ENCODE data around the gene RPS23. TPM values are rescaled to one million over a fixed set of nuclear protein-coding genes. Genes with fewer than 3 reads are reported as not detected.

RPS23 gene
- total RNA-seq, 2 donors from 2014 or later = 1,150 to 1,282 TPM

- ATAC-seq (no peak), DNase-seq (ENCODE audit: low spot score) (no peak)
- Mint-ChIP-seq H3K4me3 (no peak overlapping the region), H3K36me3 (no peaks in the 10 kb centered on the region), H3K27me3 (no peaks in the 10 kb centered on the region), H3K4me1 (ENCODE audit: low read depth in 2 of 2) (no peaks in the 10 kb centered on the region), H3K9me3 (no peaks in the 10 kb centered on the region), H3K27ac (no peak overlapping the region)
Observed at GRCh38 chr5:82306151-82306550, 28.0 kb upstream of the RPS23 start.

DNA sequence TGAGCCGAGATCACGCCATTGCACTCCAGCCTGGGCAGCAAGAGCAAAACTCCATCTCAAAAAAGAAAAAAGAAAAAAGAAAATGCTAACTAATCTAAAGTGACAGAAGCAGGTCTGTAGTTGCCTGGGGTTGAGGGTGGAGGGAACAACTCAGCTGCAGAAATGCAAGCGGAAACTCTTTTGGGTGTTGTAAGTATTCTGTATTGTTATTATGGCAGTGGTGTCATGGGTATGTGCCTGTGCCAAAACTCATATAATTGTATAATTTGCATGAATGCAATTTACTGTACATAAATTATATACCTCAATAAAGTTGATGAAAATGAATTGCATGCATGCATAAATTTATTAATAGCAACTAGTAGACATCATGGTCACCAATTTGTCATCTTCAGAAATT lies 23.0 kb upstream of the RPS23 start:
- no peaks in the 10 kb centered on the region for H3K4me1 Mint-ChIP-seq (ENCODE audit: low read depth in 2 of 2)

GRCh38 chr5:82298668-82299067 lies 20.5 kb upstream of the RPS23 start:
- ATAC-seq (no peak), DNase-seq (ENCODE audit: low spot score) (no peak)
- Mint-ChIP-seq H3K27ac (no peak overlapping the region), H3K36me3 (no peaks in the 10 kb centered on the region), H3K4me1 (ENCODE audit: low read depth in 2 of 2) (no peaks in the 10 kb centered on the region), H3K27me3 (no peaks in the 10 kb centered on the region), H3K9me3 (no peaks in the 10 kb centered on the region), H3K4me3 (no peak overlapping the region)

More for the DNA sequence above, 23.0 kb upstream of the RPS23 start:
- no peak for ATAC-seq
- DNase-seq (ENCODE audit: low spot score) = no peak
- H3K27ac Mint-ChIP-seq = no peak overlapping the region
- no peaks in the 10 kb centered on the region for H3K27me3 Mint-ChIP-seq
- no peaks in the 10 kb centered on the region for H3K9me3 Mint-ChIP-seq
- no peak overlapping the region for H3K4me3 Mint-ChIP-seq
- no peaks in the 10 kb centered on the region for H3K36me3 Mint-ChIP-seq

DNA sequence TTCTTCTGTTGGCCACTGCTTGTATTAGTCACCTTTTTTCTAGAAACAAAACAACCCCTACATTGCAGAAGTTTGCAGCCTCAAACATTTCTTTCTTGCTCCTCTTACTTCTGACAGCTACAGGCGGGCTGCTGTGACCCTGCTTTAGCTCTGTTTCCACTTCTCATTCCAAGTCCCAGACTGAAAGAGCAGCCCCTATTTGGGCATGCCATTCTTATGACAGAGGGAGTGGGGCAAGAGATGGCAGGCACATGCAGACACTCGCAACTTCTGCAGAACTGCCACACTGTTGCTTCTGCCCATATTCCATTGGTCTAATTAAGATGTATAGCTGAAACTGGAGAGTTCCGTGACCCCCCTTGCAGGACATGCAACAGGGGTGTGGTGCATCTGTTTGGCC lies 19.6 kb upstream of the RPS23 start:
- H3K9me3 Mint-ChIP-seq = no peaks in the 10 kb centered on the region
- H3K36me3 Mint-ChIP-seq = no peaks in the 10 kb centered on the region
- no peaks in the 10 kb centered on the region for H3K4me1 Mint-ChIP-seq (ENCODE audit: low read depth in 2 of 2)
- no peak for DNase-seq (ENCODE audit: low spot score)
- no peaks in the 10 kb centered on the region for H3K27me3 Mint-ChIP-seq
- no peak overlapping the region for H3K27ac Mint-ChIP-seq
- ATAC-seq = no peak
- H3K4me3 Mint-ChIP-seq = no peak overlapping the region

- DNase-seq (ENCODE audit: low spot score) = no peak
Observed at GRCh38 chr5:82296929-82297328, 18.8 kb upstream of the RPS23 start.

DNA sequence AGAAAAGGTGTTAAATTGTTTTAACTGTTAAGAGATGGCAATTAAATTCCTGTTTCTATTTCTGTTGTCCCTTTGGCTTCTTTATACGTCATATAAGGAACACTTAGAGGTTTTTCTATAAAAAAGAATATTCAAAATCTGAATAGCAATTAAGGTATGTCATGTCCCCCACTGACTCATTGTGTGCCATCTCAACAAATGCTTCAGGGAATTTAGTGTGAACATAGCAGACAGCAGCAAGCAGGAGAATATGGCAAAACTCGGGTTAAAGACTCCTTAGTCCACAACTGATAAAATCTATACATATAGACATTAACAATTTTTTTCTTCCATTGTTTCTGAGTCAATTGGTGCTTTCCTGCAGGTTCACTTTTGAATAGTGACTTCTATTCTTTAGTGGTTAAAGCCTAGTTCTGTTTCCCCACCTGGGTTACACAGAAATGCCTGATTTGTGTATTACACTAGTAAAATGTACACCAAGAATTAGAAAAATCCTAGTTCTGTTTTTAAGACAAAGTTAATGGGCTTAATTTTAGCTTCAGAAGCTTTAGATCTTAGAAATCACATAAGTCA lies 17.9 kb upstream of the RPS23 start:
- no peak overlapping the region for H3K4me3 Mint-ChIP-seq
- no peaks in the 10 kb centered on the region for H3K4me1 Mint-ChIP-seq (ENCODE audit: low read depth in 2 of 2)
- H3K36me3 Mint-ChIP-seq = no peaks in the 10 kb centered on the region
- ATAC-seq (no peak), DNase-seq (ENCODE audit: low spot score) (no peak)
- no peaks in the 10 kb centered on the region for H3K27me3 Mint-ChIP-seq
- H3K27ac Mint-ChIP-seq = no peak overlapping the region
- no peaks in the 10 kb centered on the region for H3K9me3 Mint-ChIP-seq

More at GRCh38 chr5:82296929-82297328, 18.8 kb upstream of the RPS23 start:
- ATAC-seq = no peak
- H3K9me3 Mint-ChIP-seq = no peaks in the 10 kb centered on the region
- H3K27me3 Mint-ChIP-seq = no peaks in the 10 kb centered on the region
- H3K4me1 Mint-ChIP-seq (ENCODE audit: low read depth in 2 of 2) = no peaks in the 10 kb centered on the region
- H3K4me3 Mint-ChIP-seq = no peak overlapping the region
- no peak overlapping the region for H3K27ac Mint-ChIP-seq
- no peaks in the 10 kb centered on the region for H3K36me3 Mint-ChIP-seq

- H3K9me3 Mint-ChIP-seq = no peaks in the 10 kb centered on the region
- no peak for ATAC-seq
Observed at GRCh38 chr5:82295144-82295543, 17.0 kb upstream of the RPS23 start.

DNA sequence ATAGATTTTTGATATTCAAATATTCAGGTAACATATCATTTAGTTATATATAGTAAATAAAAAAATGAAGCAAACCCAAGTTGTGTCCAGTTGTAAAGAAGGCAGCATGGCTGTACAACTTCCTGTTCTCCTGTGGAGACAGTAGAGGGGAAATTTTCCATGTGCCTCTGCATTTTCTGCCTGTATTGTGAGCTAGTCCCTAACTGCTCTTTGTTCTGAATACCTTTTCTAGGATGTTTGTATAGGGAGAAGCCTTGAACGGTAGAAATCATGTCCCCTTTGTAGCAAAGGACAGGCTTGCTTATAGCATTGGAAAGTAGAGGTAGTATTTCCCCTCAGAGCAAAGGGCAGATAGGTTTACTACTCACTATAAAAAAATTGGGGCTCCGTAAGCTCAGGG lies 13.3 kb upstream of the RPS23 start:
- DNase-seq (ENCODE audit: low spot score) = no peak
- H3K27me3 Mint-ChIP-seq = no peaks in the 10 kb centered on the region
- H3K36me3 Mint-ChIP-seq = no peaks in the 10 kb centered on the region
- no peaks in the 10 kb centered on the region for H3K9me3 Mint-ChIP-seq
- no peaks in the 10 kb centered on the region for H3K4me1 Mint-ChIP-seq (ENCODE audit: low read depth in 2 of 2)
- ATAC-seq = no peak
- no peak overlapping the region for H3K4me3 Mint-ChIP-seq
- no peak overlapping the region for H3K27ac Mint-ChIP-seq

More at GRCh38 chr5:82295144-82295543, 17.0 kb upstream of the RPS23 start:
- Mint-ChIP-seq H3K27ac (no peak overlapping the region), H3K36me3 (no peaks in the 10 kb centered on the region), H3K27me3 (no peaks in the 10 kb centered on the region), H3K4me1 (ENCODE audit: low read depth in 2 of 2) (no peaks in the 10 kb centered on the region), H3K4me3 (no peak overlapping the region)
- no peak for DNase-seq (ENCODE audit: low spot score)

DNA sequence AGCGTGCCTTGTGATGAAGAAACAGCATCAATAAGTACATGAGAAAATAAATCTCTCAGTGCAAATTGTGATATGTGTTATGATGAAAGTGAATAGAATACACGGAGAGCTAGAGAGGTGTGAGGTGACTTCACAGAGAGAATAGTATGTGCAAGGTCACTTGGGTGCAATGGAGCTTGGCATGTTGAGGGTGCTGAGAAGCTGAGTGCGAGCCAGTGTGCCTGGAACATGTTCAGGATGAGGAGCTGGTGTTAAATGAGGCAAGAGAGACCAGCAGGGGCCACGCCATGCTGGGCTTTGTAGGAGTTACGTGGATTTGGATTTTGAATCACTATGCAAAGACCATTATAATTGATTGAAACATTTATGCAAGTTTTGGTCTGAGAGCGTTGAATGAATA lies 12.8 kb upstream of the RPS23 start:
- Mint-ChIP-seq H3K4me3 (no peak overlapping the region), H3K36me3 (no peaks in the 10 kb centered on the region), H3K27me3 (no peaks in the 10 kb centered on the region), H3K9me3 (no peaks in the 10 kb centered on the region), H3K4me1 (ENCODE audit: low read depth in 2 of 2) (no peaks in the 10 kb centered on the region), H3K27ac (no peak overlapping the region)
- DNase-seq (ENCODE audit: low spot score) (no peak), ATAC-seq (no peak)

DNA sequence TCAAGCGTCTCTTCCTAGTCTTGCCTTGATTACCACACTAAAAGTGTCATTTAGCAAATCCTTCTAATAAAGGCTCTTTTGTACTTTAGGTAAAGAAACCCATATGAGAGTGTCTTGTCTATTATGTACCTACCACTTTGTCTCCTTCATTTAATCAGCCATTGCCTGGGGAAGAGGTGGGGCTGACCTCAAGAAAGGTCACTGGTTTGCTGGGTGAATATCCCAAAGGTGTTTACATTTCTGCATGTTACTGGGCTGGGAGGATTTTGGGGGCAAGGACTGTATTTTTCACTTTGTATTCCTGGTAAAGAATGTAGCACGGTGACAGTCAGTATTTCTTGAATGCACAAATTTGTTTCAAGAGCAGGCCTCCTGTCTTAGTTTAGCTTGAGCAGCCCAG lies 11.9 kb upstream of the RPS23 start:
- no peaks in the 10 kb centered on the region for H3K9me3 Mint-ChIP-seq
- H3K36me3 Mint-ChIP-seq = no peaks in the 10 kb centered on the region
- H3K4me3 Mint-ChIP-seq = no peak overlapping the region
- H3K27ac Mint-ChIP-seq = no peak overlapping the region
- no peaks in the 10 kb centered on the region for H3K4me1 Mint-ChIP-seq (ENCODE audit: low read depth in 2 of 2)
- ATAC-seq = no peak
- no peaks in the 10 kb centered on the region for H3K27me3 Mint-ChIP-seq
- no peak for DNase-seq (ENCODE audit: low spot score)

DNA sequence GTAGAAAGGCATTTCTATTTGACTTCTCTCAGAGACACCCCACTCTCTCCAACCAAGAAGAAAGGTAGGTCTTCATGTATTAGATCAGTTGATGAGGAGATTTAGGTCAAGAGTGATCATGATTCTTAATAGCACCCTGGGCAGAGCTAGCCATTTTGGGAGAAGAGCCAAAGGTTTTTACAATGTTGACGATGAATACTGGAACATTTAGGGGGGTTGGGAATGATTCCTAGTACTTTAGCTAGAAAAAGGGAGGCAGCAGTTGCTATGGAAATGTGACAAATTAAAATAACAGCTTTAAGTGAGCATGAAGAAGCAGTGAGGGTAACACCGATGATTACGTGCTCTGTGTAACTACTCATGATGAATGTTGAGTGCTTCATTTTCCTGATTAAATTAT lies 9.5 kb upstream of the RPS23 start:
- Mint-ChIP-seq H3K27me3 (no peaks in the 10 kb centered on the region), H3K36me3 (no peaks in the 10 kb centered on the region), H3K9me3 (no peaks in the 10 kb centered on the region), H3K4me3 (no peak overlapping the region), H3K4me1 (ENCODE audit: low read depth in 2 of 2) (no peaks in the 10 kb centered on the region), H3K27ac (no peak overlapping the region)
- DNase-seq (ENCODE audit: low spot score) (no peak), ATAC-seq (no peak)

- Mint-ChIP-seq H3K27me3 (no peaks in the 10 kb centered on the region), H3K4me1 (ENCODE audit: low read depth in 2 of 2) (peaks cover 2 to 5% of the 10 kb centered on the region in 2 donors), H3K4me3 (no peak overlapping the region), H3K27ac (no peak overlapping the region), H3K9me3 (no peaks in the 10 kb centered on the region), H3K36me3 (no peaks in the 10 kb centered on the region)
- ATAC-seq (no peak), DNase-seq (ENCODE audit: low spot score) (no peak)
Observed at GRCh38 chr5:82285206-82285605, 7.1 kb upstream of the RPS23 start.

DNA sequence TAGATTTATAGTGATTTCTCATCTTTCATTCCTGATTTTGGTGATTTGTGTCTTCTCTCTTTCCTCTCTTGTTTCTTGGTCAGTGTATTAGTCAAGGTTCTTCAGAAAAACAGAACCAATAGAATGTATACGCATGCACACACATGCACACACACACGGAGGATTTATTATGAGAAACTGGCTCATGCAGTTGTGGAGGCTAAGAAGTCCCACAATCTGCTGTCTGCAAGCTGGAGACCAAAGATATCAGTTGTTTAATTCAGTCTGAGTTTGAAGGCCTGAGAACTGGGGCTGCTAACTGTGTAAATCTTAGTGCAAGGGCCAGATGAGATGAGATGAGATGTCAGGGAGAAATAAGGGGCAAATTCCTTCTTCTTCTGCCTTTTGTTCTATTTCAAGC lies 5.7 kb upstream of the RPS23 start:
- no peak overlapping the region for H3K4me3 Mint-ChIP-seq

DNA sequence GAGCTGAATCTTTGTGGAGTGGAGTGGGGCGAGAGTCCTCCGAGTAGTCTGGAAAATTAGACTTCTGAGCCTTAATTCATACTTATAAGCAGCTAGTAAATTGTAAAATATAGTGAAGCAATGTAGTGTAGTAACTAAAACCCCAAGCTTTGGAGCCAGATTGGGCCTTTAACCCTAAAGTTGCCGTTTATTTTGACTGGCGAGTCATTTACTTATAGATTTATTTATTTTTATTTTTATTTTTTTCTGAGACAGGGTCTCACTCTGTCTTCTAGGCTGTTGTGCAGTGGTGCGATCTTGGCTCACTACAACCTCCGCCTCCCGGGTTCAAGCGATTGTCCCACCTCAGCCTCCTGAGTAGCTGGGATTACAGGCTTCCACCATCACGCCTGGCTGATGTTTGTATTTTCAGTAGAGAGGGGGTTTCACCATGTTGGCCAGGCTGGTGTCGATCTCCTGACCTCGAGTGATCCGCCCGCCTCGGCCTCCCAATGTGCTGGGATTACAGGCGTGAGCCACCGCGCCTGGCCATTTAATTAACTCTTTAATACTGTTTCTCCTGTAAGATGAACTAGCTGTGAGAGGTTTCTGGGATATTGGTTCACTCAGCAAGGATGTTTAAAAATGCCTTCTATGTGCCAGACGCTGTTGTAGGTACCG lies 687 bp upstream of the RPS23 start:
- H3K36me3 Mint-ChIP-seq = peaks cover 31% of the 10 kb centered on the region

More for the DNA sequence above, 5.7 kb upstream of the RPS23 start:
- Mint-ChIP-seq H3K9me3 (no peaks in the 10 kb centered on the region), H3K27ac (no peak overlapping the region), H3K27me3 (no peaks in the 10 kb centered on the region), H3K4me1 (ENCODE audit: low read depth in 2 of 2) (peaks cover 6 to 14% of the 10 kb centered on the region in 2 donors), H3K36me3 (no peaks in the 10 kb centered on the region)
- no peak for DNase-seq (ENCODE audit: low spot score)
- no peak for ATAC-seq

GRCh38 chr5:82277613-82277986 lies 554 bp downstream of the RPS23 start:
- Mint-ChIP-seq H3K27me3 (no peaks in the 10 kb centered on the region), H3K9me3 (no peaks in the 10 kb centered on the region), H3K4me1 (ENCODE audit: low read depth in 2 of 2) (peaks cover 20 to 45% of the 10 kb centered on the region in 2 donors), H3K4me3 (peak overlapping the region; percentile 95), H3K36me3 (peaks cover 33% of the 10 kb centered on the region), H3K27ac (peak overlapping the region; percentile 95 to 98)
- ATAC-seq = no peak
- DNase-seq (ENCODE audit: low spot score) = no peak

More for the DNA sequence above, 687 bp upstream of the RPS23 start:
- Mint-ChIP-seq H3K9me3 (no peaks in the 10 kb centered on the region), H3K27me3 (no peaks in the 10 kb centered on the region), H3K27ac (peak overlapping the region; percentile 95 to 98), H3K4me3 (peak overlapping the region; percentile 95), H3K4me1 (ENCODE audit: low read depth in 2 of 2) (peaks cover 19 to 41% of the 10 kb centered on the region in 2 donors)
- ATAC-seq (no peak), DNase-seq (ENCODE audit: low spot score) (no peak)
